EL (cell line): ENCODE results near the gene MICAL2.

Source experiments
- DNase-seq: peaks from one replicate; pipeline ENCODE4 v3.0.0-alpha.2; 2016

Gene MICAL2

GRCh38 chr11:12258451-12258850 lies 148.1 kb downstream of the MICAL2 start:
- peak; percentile 50 for DNase-seq

GRCh38 chr11:12259956-12260355 lies 149.6 kb downstream of the MICAL2 start:
- no peak for DNase-seq

- no peak for DNase-seq
Measured at GRCh38 chr11:12260731-12261521, 150.5 kb downstream of the MICAL2 start.

DNA sequence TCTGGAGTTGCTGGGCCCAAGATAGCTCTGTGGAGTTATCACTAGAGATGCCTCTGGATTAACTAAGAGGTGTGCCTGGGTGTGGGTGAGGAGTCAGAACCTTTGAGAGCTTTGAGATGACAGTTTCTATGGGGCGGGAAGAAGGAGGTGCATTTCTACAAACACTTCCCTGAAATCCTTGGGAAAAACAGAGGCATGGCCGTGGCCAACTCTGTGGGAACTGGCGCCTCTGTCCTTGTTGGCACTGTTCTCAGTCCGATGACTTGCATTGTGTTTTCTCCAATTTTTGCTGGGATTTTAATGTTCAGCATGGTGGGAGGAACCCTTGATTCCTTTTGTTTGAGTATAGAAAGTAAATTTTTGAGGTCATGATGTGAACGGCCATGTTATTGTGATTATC lies 151.2 kb downstream of the MICAL2 start:
- no peak for DNase-seq

DNA sequence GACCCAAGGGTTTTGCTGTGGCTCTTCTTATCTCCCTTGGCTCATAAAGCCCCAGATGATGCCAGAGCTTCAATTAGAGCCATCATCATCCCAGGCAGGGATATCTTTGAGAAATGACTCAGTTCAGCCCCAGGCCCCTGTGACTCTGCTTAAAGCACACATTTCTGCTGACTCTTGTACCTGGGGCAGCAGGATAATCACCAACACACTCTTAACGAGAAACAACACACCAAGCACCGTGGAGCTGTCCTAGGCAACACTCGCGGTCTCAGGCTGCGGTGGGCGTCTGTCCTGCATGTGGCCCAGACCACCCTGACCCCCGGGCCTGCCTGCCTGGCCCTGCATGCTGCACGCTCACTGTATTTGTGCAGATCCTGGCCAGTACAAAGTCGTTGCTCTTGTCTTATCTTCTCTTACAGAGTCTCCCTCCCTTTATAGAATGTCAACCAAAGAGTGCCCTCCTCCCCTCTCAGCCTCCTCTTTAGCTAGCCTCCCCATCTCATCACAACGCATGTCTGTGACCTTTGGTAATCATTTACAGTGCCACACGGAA lies 152.8 kb downstream of the MICAL2 start:
- DNase-seq, result no peak

DNA sequence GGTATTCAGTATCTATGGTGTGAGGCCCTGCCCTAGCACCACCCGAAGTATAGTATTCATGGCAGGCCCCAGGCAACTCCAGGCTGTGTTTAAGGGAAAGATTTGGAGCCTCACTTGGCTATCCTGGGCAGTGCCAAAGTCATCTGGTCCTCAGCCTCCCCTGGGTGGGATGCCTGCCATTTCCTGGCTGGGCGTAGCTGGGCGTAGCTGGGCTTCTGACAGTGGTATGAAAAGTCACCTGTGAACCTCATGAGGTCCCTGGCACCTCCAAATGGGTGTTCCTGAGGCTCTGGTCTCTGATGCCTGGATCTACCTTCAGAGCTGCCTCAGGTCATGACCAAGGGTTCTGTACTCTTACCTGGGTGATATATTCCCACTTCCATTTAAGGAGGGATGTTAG lies 154.0 kb downstream of the MICAL2 start:
- no peak for DNase-seq

DNA sequence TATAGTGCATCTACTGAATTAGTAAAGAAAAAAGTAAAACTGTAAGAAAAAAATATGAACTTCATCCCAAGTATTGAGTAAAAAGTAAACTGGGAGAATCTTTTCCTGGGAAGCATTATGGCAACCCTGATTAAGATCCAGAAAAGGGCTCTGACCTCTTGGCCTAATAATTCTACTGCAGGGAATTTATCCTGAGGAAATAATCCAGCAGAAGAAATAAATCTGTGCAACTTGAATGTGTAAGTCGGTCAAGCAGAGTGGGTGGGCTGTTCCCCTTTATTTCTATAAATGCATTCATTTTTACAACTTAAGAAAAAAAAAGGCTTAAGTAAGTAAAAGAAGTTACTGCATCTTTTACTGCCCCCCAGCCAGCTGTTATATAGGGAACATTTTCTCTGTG lies 155.7 kb downstream of the MICAL2 start:
- DNase-seq, result no peak

DNA sequence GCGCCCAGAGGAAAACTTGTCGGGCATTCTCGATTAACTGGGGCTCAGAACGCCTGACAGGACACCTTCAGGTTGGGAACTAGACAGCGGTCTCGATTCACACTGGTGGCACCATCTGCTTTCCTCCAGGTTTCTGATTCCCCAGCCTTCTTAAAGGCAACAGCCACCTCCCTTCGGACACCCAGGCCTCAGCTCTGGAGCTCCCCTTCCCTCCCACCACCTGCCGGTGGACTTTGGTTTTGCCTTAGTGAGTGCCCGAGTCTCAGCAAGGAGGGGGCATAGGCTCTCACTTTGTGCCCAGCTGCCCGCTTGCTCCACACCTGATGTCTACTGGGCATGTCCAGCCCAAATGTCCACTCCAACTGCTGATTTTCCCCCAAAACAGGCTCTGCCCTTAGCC lies 156.6 kb downstream of the MICAL2 start:
- no peak for DNase-seq

GRCh38 chr11:12267921-12268320 lies 157.5 kb downstream of the MICAL2 start:
- no peak for DNase-seq

- DNase-seq, result peak; percentile 95
Measured at GRCh38 chr11:12269104-12269441, 158.7 kb downstream of the MICAL2 start.

- DNase-seq, result no peak
Measured at GRCh38 chr11:12269446-12270214, 159.2 kb downstream of the MICAL2 start.

GRCh38 chr11:12270215-12270797 lies 159.9 kb downstream of the MICAL2 start:
- DNase-seq, result no peak

DNA sequence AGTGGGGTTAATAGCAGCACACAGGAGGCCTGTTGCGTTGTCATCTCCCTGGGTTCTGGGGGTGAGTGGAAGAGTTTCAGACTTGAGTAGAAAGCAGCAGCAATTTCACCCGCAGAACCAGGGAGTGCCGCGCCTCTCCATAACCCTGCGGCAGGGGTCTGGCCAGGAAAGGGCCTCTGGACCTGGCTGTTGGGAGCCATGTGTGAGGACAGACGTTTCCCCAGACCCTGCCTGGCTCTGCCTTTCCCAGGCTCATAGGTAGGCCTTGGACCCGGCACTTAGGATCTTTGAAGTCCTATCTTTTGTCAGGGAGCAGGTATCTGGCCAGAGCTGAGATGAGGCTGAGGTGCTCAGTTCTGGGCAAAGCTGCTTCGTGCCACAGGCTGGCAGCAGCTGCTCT lies 160.4 kb downstream of the MICAL2 start:
- no peak for DNase-seq

DNA sequence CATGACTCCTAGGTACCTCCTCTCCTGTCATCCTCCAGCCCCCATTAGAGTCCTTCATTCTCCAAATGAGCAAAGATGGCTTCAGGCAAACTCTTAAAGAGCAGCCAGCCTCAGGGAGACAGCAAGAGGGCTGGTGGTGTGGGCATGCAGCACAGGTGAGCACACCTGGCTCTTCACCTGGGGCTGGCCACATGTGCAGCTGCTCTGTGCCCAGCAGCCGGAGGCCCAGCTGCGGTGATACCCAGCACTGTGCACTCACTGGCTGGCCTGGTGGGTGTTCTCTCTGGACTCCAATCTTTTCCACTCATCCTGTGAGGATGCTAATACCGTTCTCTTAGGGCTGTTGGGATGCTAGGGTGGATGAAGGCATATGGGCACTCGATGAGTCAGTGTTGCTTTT lies 160.9 kb downstream of the MICAL2 start:
- no peak for DNase-seq

DNA sequence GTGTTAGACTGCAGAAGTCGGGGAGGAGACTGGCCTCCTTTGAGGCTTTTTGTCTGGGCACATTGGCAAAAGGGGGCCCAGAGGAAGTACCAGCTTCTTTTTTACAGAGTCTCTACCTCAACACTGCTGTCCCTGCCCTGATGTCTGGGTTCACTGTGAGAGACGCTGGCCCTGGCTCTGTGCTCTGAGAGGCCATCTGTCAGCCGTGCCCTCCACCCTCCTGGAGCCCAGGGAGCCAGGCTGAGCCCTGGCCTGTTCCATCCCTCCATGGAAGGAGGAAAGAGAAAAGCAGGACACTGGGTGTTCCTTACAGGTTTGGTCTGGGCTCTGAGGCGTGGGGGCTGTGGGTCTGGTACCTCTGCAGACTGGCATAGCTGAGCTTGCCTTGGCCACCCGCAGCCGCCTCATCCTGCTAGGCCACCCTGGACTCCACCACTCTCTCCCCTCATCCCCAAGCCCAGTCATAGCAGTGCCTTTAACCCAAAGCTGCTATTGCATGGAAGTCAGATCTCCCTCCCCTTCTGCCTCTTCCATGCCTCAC lies 161.5 kb downstream of the MICAL2 start:
- DNase-seq, result no peak

- peak; percentile 89 for DNase-seq
Measured at GRCh38 chr11:12272821-12273617, 162.6 kb downstream of the MICAL2 start.

GRCh38 chr11:12273618-12273995 lies 163.2 kb downstream of the MICAL2 start:
- no peak for DNase-seq

DNA sequence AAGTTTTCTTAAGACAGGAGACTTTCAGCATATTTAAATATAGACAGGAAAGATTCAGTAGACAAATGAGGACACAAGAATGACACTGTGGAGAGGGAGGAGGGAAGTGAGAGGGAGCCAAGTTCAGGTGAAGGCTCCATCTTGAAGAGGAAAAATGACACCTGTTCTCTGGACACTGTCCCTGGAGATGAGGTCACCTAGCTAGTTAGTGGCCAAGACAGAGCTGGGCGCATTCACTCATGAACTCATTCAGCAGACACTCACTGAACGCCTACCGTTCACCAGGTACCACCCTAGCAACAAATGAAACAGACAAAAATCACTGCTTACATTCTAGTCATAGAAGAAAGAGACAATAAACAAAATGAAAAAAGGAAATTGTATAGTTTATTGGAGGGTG lies 163.7 kb downstream of the MICAL2 start:
- no peak for DNase-seq

DNA sequence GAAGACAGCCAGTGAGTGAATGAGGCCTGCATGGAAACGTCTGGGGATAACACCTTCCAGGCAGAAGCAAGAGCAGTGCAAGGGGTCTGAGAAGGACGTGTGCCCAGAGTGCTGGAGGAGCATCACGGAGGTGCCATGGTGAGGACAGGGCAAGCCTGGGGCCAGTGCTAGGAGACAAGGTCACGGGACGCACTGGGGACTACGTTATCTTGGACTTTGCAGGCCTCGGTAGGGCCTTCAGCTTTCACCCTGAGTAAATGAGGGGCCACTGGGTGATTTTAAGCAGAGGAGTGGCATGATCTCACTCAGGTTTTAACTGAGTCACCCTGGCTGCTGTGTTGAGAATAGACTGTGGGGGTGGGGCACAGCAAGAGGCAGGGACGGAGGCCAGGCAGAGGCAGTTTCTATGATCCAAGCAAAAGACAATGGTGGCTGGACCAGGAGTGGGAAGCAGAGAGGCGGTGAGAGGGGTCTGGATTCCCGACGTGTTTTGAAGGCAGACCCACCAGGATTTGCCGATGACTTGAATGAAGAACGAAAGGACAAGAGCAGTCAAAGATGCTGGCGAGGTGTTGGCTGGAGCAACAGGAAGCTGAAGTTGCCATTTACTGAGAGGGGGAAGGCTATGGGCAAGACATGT lies 164.3 kb downstream of the MICAL2 start:
- DNase-seq, result peak; percentile 58

DNA sequence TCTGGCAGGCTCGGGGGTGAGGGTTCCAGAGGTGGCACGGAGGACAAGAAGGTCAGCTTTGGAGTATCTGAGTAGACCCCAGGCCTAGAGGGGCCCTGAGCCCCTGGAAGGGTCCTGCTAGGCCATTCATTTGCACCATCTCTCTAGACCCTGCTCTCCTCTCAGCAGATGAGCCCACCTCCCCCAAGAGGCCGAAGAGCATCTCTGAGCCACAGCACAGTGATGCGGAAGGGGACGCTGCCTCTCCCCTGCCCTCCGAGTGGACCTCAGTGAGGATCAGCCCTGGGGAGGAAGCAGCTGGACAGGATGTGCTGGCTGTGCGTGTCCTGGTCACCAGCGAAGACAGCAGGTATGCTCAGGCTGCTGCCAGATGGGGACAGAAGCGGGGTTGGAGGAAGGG lies 165.4 kb downstream of the MICAL2 start:
- no peak for DNase-seq

GRCh38 chr11:12276356-12276755 lies 166.0 kb downstream of the MICAL2 start:
- DNase-seq, result no peak

DNA sequence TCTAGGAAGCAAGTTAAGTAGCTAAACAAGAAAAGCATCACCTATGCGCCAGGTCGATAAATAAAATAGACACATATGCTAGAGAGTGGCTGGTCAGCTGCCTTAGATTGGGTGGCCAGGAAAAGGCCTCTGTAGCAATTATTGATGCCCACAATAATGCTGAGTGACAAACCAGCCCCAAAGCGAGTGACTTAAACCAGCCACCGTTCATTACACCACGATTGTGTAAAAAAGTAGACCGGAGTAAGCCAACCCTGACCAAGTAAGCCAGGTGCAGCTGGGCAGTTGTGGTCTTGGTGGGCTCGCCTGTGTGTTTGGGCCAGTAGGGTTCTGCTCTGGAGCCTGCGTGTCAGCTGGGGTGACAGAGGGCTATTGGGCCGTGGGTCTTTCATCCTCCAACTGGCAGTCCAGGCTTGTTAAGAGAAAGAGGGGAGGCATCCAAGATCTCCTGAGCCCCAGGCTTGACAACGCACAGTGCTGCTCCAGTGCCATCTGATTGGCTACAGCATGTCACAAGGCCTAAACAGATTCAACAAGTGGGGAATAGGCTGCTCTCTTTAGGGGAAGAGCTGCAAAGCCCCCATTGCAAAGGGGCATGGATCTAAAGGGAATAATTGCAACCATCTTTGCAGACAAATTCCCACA lies 166.6 kb downstream of the MICAL2 start:
- DNase-seq, result no peak
